GM21367 (cell line): Measurements from ENCODE around the gene KIF26A.
"Not testable (repeated sequence)": the region's sequence is repeated elsewhere in the genome, so short reads cannot be mapped to it uniquely, and the experiment has no call there.

Source experiments
- ATAC-seq: cut with Tn5 transposase; IDR thresholded peaks from one replicate; pipeline ENCODE4 v1.9.1; 2021; ENCODE audit not compliant: unreplicated experiment

The KIF26A gene

DNA sequence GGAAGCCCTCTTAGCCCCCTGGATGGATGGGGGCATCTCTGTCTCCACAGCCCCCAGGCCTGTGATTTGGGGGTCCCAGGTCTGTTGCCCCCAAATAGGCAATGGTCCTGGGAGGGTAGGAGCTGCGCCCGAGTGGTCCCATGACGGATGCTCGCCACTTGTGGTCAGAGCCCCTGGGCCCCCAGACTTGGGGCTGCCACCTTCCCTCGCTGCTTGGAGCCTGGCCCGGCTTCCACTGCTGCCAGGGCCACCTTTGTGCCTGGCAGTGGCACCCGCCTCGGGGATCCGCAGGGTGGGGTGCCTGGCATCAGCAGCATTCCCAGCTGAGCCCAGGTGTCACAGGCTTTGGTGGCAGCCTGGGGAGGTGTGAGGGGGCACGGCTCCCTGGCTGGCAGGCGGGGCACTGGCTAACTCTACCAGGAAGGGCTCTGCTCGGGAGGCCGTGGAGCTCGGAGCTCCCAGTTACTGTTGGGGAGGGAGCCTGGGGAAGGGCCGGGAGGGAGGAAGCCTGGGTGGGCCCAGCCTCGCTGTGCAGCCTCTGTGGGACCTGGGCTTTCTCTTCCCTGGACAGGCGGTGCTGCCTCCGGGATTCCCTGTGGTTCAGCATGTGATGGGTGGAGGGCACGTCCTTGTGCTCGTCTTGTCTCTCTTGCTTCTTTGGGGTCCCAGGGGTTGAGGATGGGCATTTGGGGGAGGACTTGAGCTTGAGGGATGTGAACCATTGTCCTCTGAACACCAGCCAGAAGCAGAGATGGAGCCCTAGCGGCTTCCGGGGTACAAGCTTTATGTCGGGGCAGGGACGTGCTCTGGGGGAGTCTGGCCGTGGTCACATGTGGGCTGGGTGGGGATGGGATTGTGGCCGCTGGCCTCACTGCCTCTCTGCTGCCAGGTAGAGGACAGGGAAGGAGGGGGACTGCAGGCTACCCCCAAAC, 5.4 kb downstream of the KIF26A start:
- ATAC-seq, result no peak

DNA sequence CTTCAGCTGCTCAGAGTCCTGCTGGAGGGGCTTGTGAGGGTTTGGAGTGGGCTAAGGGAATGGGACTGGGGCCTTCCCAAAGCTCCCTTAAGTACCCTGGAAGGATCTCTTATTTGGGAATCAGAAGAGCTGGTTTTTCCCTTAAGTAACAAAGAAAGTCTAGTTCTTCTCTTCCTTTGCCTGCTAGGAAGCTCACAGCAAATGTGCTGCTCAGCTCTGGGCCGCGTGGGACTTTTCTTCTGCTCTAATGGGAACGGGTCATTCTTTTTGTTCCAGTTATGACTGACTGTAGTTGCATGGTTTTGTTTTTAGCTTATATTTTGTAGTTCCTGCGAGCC, 6.0 kb downstream of the KIF26A start:
- no peak for ATAC-seq

DNA sequence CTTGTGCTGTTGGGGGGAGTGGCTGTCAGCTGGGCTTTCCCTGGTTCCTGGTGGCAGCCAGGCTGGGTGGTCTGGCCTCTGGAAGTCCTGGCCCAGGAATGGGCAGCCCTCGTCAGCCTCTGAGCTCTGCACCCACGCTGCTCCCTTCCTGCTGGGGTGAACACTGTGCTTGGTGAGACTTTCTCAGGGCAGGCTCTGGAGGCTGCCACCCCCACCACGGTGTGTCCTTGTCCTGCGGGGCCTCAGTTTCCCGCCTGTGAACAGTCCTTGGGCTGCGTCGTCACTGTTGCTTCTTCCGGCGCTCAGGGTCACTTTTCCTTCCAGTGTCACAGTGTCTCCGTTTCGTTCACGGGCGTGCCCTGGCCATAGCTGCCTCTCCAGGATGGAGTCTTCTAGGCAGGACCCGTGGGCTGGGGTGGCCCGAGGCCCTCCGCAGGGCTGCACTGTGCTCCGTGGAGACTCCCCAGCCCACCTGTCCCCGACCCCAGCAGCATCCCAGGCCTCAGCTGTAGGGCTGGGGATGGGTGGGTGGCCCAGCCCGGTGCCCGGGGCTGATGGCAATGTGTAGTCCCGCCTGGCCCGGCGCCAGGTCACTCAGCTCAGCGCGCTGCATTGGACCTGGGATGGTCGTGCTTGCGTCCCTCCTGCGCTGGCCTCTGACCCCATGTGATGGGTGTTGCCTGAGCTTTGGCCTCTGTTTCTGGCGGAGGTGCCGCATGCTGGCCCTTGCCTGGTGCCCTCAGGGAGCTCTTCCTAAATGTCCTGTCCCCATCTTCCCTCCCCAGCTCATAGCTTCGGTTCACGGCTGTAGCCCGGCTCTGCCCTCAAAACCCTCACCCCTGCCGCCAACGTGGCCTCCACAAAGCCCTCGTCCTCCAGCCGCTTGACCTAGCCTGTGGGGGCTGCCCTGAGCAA, 6.8 kb downstream of the KIF26A start:
- ATAC-seq, result no peak

DNA sequence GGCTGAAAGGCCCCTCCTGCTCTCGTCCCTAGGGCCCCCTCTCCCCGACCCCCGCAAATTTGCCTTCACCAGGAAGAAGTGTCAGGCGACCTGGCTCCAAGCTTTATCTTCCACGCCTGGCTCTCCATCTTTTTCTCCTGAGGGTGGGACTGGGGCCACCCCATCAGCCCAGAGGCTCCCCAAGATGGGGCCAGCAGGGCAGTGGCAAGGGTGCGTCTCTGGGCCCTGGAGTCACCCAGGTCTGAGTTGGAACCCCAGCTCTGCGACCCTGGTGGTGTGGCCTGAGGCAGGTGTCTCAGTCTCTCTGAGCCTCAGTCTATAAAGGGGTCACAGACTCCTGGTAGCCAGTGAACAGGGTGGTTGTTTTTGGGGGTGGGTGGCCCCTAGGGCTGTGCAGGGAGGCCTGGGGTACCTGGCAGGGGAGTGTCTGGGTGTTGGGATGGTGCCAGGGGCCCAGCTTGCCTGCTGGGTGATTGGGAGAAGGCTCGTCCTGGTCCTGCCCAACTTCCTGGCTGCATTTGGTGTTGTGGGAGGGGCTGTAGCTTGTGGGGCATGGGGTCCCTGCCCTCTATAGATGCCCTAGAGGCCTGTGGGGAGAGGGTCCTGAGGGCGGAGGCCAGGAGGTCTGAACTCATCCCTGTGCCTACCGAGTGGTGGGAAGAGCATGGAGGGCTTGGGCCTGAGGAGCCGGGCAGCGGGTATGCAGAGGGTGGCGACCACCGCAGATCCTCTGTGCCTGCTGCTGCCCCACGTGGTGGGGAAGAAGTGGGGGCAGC, 7.6 kb downstream of the KIF26A start:
- no peak for ATAC-seq

- no peak for ATAC-seq
Observed at GRCh38 chr14:104146651-104147345, 8.4 kb downstream of the KIF26A start.

DNA sequence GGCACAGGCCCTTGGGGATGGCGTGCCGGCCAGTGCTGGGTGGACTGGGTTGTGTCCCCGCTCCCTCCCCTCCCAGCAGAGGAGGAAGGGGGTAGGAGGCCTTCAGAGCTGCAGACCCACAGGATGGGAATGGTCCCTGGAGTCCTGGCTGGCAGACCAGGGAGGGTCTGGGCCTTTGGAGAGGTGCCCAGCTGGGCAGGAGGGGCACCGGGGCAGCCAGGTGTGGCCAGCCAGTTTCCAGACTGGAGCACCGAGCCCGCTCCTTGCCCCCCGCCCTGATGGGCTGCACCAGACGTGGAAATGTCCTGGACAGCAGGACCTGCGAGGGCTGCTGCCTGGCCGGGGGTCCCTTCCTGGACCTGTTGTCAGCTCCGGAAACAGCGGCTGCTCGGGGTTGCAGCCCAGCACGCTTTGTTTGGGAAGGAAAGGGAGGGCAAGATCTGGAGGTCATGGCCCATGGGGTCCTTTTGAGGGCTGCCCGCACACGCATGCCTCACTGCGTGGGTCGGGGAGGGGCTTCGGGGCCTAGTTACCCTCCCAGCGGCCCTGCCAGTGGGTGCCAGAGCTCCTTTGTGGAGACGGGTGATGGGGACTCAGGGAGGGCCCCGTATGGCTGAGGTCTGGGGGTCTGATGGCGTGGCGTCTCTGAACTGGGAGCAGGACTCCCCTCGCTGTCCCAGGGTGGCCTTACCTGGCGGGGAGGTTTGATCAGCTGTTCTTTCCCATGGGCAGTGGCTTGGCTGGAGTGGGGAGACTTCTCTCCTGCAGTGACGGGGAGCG, 9.1 kb downstream of the KIF26A start:
- ATAC-seq, result no peak

GRCh38 chr14:104148433-104149277, 10.3 kb downstream of the KIF26A start:
- no peak for ATAC-seq

DNA sequence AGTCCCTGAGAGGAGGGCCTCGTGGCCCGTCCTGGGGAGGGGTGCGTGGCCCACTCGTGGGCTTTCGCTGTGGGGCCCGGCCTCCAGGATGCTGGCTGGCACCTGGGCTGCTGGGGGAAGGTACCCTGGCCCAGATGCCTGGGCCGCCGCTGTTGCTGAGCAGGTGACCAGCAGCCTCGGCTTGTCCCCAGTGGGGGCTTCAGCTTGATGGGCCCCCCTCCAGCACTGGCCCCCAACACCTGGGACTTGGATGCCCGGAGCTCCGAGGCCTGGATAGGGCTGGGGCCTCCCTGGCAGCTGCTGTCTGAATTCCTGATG, 10.8 kb downstream of the KIF26A start:
- no peak for ATAC-seq

- no peak for ATAC-seq
Observed at GRCh38 chr14:104149617-104150135, 11.3 kb downstream of the KIF26A start.

DNA sequence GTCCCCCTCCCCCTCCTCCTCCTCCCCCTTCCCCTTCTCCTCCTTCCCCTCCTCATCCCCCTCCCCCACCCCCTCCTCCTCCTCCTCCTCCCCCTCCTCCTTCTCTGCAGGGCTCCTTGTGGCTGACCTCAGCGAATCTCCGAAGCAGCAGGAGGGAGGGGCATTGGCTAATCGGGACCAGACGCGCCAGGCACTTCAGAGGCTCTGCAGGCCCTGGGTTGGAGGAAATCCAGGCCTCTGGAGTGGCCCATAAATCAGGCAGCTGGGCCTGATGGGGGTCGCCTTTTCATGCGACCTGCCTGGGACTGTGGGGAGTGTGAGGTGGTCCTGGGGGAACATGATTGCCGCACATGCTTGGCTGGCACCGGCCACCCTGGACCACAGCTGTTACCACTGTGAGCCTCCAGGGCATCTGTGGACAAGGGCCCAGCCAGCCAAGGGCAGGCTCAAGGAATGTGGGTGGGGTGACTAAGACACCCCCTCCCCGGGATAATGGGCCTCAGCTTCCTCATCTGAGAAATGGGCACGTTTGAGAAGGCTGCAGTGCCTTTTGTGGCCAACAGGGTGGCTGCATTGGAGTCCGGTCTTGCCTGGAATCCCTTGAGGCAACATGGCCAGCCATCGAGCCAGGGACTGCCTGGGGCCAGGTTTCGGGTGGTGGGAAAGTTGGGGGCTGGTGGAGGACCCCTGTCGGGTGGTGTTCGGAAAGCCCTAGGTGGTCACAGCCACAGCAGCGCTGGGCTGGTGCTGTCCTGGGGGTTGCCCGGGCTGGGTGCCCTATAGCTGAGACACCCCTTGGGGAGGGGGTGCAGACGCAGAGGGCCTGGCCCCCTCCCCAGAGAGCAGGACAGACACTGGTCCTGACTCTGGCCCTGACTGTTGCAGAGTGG, 12.0 kb downstream of the KIF26A start:
- ATAC-seq, result no peak

- no peak for ATAC-seq
Observed at GRCh38 chr14:104151026-104151381, 12.6 kb downstream of the KIF26A start.

DNA sequence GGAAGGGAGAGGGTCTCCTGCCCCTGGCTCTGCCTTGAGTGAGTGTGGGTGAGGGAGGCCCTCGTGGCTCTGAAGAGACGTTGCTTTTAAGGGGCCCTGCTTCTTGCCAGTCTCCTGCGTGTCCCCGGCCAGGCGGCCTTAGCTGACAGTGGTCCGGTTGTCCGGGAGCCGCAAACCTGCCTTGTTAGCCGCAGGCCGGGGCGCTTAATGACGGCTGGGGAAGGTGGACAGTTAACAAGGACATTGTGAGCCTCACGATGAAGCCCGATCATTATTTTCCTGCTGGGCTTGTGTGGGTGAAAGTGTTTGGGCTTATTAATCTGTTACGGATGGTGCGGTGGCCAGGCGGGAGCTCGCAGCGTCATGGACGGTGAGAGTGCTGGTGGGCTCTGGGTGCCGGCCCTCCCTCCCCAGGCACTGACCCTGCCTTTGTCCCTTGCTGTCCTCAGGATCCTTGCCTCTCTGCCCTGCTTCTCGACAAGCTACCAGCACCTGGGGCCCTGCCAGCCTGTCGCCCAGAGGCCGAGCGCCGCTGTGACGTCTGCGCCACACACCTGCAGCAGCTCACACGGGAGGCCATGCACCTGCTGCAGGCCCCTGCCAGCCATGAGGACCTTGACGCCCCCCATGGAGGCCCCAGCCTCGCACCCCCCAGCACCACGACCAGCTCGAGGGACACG, 13.3 kb downstream of the KIF26A start:
- ATAC-seq, result no peak

DNA sequence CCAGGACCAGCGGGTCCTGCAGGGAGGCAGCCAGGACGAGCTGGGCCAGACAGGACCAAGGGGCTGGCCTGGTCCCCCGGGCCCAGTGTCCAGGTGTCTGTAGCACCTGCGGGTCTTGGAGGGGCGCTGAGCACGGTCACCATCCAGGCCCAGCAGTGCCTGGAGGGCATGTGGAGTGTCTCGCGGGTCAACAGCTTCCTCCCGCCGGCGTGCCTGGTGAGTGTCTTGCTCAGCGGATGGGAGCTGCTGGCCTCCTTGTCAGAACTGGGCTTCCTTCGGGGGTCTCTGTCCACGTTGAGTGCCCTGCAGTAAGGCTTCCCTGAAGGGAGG, 13.8 kb downstream of the KIF26A start:
- no peak for ATAC-seq

DNA sequence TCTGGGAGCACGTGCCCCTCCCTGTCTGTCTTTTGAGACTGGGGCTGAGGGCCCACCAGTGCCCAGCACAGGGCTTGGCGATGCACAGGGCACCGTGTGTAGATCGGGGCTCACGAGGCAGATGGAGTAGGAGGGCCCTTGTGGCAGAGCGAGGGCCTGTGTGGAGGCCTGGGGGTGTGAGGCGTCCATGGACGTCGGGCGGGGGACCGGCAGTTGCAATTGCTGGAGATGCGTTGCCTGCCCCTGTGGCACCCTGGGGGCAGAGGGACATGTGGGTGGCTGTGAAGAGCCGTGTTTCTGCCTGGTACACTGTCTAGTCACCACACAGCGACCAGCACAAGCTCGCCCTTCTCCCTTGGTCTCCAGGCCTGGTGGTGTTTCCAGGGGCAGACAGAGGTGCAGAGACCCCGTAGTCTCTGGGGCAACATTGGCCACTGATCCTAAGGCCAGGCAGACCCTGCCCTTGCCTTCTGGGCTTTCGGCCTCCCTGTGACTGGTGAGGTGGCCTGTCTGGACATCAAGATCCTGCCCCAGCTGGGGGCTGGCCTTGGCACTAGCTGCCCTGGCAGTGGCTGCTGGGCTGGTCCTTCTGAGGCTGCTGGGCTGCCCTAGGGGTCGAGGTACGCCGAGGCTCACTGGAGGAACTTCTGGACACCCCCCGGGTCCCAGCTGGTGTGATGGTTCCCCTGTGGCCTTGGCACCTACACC, 14.5 kb downstream of the KIF26A start:
- no peak for ATAC-seq

DNA sequence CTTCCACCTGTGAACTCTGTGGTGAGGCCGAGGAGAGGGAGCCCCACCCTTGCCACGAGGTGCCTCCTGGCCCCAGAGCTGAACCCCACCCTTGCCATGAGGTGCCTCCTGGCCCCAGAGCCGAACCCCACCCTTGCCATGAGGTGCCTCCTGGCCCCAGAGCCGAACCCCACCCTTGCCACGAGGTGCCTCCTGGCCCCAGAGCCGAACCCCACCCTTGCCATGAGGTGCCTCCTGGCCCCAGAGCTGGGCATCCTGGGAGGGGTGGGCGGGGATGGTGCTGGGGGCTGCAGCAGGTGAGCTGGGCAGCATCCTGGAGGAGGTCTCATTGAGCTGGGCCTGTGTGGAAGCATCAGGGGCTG, 15.0 kb downstream of the KIF26A start:
- not testable (repeated sequence) for ATAC-seq

- no peak for ATAC-seq
Observed at GRCh38 chr14:104154246-104154645, 15.9 kb downstream of the KIF26A start.

GRCh38 chr14:104155513-104155912, 17.1 kb downstream of the KIF26A start:
- ATAC-seq, result no peak
